ENCODE data around the gene MRPS30.
"Not testable (repeated sequence)": the region's sequence is repeated elsewhere in the genome, so short reads cannot be mapped to it uniquely, and the experiment has no call there.

MRPS30 gene

GRCh38 chr5:44821164-44821563, 12.4 kb downstream of the MRPS30 start:
- DNase-seq (ENCODE audit: low spot score), result no peak

- not testable (repeated sequence) for DNase-seq (ENCODE audit: low spot score)
Measured at GRCh38 chr5:44824662-44825061, 15.9 kb downstream of the MRPS30 start.

GRCh38 chr5:44827681-44828080, 18.9 kb downstream of the MRPS30 start:
- no peak for DNase-seq (ENCODE audit: low spot score)

GRCh38 chr5:44828719-44829118, 20.0 kb downstream of the MRPS30 start:
- no peak for DNase-seq (ENCODE audit: low spot score)

GRCh38 chr5:44830951-44831350, 22.2 kb downstream of the MRPS30 start:
- DNase-seq (ENCODE audit: low spot score), result no peak

- no peak for DNase-seq (ENCODE audit: low spot score)
Measured at GRCh38 chr5:44833249-44833648, 24.5 kb downstream of the MRPS30 start.

GRCh38 chr5:44835693-44836092, 26.9 kb downstream of the MRPS30 start:
- no peak for DNase-seq (ENCODE audit: low spot score)

- no peak for DNase-seq (ENCODE audit: low spot score)
Measured at GRCh38 chr5:44839018-44839681, 30.4 kb downstream of the MRPS30 start.

GRCh38 chr5:44842496-44843282, 33.9 kb downstream of the MRPS30 start:
- no peak for DNase-seq (ENCODE audit: low spot score)

- DNase-seq (ENCODE audit: low spot score), result no peak
Measured at GRCh38 chr5:44844744-44845143, 36.0 kb downstream of the MRPS30 start.

GRCh38 chr5:44845777-44846176, 37.0 kb downstream of the MRPS30 start:
- DNase-seq (ENCODE audit: low spot score), result no peak

- DNase-seq (ENCODE audit: low spot score), result no peak
Measured at GRCh38 chr5:44847206-44847852, 38.6 kb downstream of the MRPS30 start.

- no peak for DNase-seq (ENCODE audit: low spot score)
Measured at GRCh38 chr5:44860267-44860666, 51.5 kb downstream of the MRPS30 start.

GRCh38 chr5:44862808-44863207, 54.1 kb downstream of the MRPS30 start:
- DNase-seq (ENCODE audit: low spot score), result no peak

Measured in AG08395 (cell line).